NCI-H748 (cell line): ENCODE data around the gene CDC45.

Experiments
- DNase-seq: peaks from one replicate; lab custom pipeline; 2025; ENCODE audit not compliant: unreplicated experiment; lab: John Stamatoyannopoulos, UW

CDC45 gene

GRCh38 chr22:19554834-19555404 lies 75.2 kb downstream of the CDC45 start:
- DNase-seq, result no peak

GRCh38 chr22:19555651-19556050 lies 75.9 kb downstream of the CDC45 start:
- DNase-seq, result no peak

GRCh38 chr22:19556963-19557545 lies 77.3 kb downstream of the CDC45 start:
- no peak for DNase-seq

DNA sequence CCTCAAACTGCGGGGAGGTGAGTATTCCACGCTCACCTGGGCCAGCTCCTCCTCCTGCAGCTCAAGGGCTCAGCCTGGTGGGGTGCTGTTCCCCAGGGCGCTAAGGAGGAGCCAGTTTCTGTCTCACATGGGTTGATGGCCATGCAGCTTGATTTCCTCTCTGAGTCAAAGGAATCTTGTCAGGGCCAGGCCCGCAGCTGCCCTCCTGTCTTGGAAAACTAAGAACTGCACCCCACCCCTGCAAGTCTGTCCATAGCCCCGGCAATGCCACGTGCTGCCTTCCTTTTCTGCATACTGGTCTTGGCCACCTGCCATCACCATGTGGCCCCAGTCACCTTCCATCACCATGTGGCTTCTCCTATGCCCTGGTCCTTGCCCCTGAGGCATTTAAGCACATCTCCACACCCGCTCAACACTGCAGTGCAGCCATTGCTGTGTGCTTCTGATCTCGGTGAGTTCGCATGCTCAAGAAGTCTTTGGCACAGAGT lies 79.6 kb downstream of the CDC45 start:
- no peak for DNase-seq

DNA sequence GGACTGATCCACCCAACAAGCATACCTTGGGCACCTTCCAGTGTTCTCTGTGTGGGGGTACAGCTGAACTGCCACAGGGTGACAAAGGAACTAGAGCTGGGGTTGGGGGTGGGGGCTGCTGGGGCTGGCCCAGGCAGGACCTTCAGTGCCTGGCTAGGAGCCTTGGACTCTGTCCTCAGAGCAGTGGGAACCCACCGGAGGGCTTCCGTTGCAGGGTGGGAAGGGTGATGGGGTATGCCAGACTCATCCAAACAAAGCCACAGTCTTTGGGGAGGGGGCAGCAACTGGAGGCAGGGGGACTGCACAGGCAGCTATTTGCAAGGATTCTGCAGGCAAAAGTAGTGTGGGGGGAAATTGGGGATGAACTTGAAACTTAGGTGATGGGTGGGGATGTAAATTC lies 80.2 kb downstream of the CDC45 start:
- no peak for DNase-seq

DNA sequence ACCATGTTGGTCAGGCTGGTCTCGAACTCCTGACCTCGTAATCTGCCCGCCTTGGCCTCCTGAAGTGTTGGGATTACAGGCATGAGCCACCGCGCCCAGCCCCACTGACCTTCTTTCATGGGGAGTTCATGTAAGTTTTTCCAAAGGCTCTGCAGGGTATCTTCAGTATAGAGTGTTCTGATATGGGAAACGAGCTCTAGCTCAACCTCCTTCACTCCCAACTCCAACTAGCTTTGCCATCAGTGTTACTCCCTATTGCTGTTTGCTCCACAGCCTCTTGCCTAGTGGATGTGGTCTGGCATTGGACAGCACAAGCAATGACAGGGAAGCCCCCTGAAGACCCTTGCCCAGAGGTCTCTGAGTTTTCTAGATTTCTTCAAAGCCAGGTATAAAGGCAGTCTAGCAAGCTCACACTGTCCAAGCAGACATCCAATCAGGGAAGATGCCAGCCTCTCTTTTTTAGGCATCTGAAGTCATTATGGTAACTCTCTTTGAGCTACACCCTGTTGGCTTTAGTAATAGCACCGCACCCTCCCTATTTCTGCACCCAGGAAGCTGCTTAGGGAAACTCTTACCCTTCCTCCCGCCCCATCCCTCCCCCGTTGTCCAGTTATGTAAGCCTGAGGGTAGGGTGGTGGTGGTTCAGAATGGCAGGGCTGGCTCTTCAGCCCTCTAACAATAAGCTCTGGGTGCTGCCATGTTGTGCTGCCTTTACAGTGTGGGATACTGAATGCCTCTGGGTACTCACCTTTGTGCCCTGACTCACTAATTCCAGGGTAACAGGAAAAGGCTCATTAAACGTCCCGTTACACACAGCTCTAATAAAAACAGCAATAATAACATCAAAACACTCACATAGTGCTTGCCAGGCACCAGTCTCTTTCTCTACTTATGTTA lies 85.9 kb downstream of the CDC45 start:
- DNase-seq, result no peak

GRCh38 chr22:19566279-19567156 lies 86.8 kb downstream of the CDC45 start:
- no peak for DNase-seq

DNA sequence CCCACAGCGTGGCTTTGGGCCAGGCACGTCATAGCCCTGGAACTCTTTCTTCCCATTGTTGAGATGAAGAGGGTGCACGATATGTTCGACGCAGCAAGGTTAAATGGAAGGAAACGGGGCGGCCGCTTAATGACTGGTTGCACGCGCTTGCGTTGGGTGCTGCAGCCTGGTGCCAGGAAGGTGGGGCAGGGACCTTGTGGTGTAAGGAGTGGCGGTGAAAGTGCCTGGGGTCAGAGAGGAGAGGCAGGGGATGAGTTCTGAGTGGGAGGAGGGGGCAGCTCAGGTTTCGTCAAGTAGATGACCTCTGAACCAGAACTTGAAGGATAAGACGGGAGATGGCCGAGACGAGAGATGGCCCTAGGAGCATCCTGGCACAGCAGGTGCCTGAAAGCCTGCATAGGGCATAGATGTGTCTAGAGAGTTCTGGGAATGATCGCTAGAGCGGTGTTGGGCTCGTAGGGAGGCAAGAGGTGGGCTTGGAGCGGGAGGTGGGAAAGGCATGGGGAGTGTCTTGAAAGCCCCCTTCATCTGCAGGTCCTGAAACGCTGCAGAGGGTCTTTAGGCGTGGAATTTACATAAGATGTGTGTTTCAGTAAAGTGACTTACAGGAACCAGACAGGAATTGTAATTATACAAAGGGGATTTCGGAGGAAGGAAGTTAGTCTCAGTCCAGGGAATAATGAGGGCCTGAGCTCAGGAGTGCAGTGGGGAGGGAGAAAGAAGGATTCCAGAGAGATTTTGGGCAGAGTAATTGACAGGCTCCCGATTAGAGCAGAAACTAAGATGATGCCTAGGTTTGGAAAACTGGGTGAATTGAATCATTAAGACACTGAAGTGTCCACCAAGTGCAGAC lies 87.7 kb downstream of the CDC45 start:
- no peak for DNase-seq

DNA sequence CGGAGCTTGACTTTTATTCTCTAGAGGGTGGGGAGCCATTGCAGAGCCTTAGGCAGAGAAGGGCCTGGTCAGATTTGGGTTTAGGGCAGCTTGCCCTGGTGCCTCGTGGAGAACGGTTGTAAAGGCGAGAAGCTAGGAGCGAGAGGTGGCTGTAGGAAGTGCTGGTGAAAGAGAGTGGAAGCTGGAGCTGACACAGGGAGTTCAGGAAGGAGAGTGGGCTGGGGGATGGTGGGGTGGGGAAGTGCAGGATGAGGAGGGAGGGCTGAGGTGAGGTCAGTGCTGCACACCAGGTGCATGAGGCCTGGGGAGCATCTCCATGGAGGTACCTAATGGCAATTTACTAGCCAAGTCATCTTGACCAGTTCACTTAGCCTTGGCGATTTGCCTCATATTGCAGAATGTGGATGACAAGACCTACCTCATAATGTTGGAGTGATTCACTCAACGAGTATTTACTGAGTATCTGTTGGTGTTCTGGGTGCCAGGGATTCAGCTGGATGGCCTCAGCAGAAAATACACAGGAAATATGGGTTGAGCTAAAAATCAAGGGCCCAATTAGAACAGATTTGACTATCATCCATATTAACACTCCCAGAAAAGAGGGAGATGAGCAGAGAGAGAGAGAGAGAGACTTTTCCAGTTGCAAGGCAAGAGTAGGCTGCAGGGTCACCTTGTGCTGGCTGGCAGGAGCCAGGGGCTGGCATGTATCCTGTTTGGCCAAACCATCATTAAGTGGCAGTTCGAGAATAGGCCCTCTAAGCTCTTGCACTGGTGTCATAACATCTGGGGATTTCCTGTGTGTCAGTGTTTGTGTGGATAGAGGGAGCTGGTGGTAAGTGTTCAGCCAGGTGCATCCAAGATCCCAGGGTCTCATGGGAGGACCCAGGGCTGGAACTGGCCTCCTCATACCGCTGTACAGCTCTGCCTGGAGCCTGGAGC lies 88.9 kb downstream of the CDC45 start:
- no peak for DNase-seq

GRCh38 chr22:19569276-19569640 lies 89.5 kb downstream of the CDC45 start:
- DNase-seq, result no peak

DNA sequence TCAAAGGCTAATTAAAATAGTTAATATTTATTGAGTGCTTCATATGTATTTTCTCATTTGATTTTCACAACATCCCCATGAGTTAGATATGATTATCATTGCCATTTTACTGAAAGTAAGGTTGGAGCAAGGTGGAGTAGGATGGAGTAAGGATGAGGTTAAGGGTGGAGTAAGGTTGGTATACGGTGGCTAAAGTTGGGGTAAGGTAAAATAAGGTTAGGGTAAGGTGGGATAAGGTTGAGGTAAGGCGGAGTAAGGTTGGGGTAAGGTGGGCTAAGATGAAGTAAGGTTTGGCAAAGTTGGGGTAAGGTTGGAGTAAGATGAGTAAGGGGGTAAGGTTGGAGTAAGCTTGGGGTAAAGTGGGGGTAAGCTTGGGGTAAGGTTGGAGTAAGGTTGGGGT lies 90.3 kb downstream of the CDC45 start:
- DNase-seq, result no peak
